ENCODE results near the gene GPN2. TPM values are rescaled to one million over a fixed set of nuclear protein-coding genes. Genes with fewer than 3 reads are reported as not detected.

GPN2 gene
- total RNA-seq, 6 experiments from 2014 or later, result 5.6 to 18.3 (median 15.3) TPM

DNA sequence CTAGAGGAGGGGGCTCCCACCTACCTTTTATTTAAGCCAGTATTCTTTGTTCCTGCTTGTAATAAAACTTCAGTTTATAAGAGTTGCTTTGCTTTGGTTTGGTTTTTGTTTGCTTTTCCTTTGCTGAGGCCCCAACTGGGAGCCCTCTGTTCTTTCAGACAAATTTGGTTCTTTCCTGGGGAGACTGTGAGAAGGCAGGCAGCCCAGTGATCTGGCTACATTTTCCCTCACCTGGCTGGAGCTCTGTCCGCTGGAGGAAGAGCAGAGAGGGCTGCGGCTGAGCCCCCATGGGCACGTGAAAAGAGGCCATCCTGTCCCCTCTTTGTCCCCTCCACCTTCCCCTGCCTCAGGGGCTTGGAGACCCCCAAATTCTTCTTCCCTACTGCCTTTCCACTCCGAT is 34.4 kb downstream of the GPN2 start:
- TF ChIP-seq, protein P1, sequence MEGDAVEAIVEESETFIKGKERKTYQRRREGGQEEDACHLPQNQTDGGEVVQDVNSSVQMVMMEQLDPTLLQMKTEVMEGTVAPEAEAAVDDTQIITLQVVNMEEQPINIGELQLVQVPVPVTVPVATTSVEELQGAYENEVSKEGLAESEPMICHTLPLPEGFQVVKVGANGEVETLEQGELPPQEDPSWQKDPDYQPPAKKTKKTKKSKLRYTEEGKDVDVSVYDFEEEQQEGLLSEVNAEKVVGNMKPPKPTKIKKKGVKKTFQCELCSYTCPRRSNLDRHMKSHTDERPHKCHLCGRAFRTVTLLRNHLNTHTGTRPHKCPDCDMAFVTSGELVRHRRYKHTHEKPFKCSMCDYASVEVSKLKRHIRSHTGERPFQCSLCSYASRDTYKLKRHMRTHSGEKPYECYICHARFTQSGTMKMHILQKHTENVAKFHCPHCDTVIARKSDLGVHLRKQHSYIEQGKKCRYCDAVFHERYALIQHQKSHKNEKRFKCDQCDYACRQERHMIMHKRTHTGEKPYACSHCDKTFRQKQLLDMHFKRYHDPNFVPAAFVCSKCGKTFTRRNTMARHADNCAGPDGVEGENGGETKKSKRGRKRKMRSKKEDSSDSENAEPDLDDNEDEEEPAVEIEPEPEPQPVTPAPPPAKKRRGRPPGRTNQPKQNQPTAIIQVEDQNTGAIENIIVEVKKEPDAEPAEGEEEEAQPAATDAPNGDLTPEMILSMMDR (IDR thresholded peaks at IDR 0.05), result no peak
- Histone ChIP-seq H3K4me1 (no peaks in the 10 kb centered on the region), H3K9me3 (no peaks in the 10 kb centered on the region), H3K4me3 (no peak overlapping the region), H3K36me3 (peaks cover 0 to 27% (median 13%) of the 10 kb centered on the region in 4 donors), H3K27me3 (no peaks in the 10 kb centered on the region), H3K27ac (no peak overlapping the region)
- no peak for DNase-seq
- WGBS (ENCODE audit: insufficient coverage, low coverage, low lambda C conversion rate, missing lambda C conversion rate), result no CpG with 5 or more reads among the region's 4 CpGs
- intact Hi-C loops (cut with DNase I), result no loop called here
- no peak for ATAC-seq

DNA sequence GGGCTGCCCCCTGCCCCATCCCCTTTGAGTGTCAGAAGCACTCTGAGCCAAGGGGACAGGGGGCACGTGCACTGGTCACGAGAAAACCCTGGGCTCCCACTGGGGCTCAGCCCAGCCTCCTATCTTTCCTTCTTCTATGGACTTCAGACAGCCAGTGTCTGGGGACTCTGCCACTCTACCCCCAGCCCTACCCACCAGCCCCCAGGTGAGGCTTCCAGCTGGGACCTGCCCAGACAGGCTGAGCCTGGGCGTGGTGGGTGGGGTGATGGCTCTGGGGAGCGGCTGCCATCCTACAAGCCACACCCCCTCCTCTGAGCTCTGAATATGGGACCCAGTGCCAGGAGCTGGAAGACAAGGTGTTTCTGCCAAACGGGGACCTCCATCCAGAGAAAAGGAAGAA is 35.2 kb downstream of the GPN2 start:
- Histone ChIP-seq H3K27me3 (no peaks in the 10 kb centered on the region), H3K9me3 (no peaks in the 10 kb centered on the region), H3K4me1 (peaks cover 0 to 2% (median 0%) of the 10 kb centered on the region in 4 donors), H3K4me3 (no peak overlapping the region), H3K36me3 (peaks cover 0 to 34% (median 16%) of the 10 kb centered on the region in 4 donors), H3K27ac (no peak overlapping the region)
- no CpG with 5 or more reads among the region's 5 CpGs for WGBS (ENCODE audit: insufficient coverage, low coverage, low lambda C conversion rate, missing lambda C conversion rate)
- ATAC-seq, result no peak
- intact Hi-C loops (cut with DNase I), result loop anchor here in 1 of 2 donors (5.0 kb wide), 1 partner anchor 32 kb away; no protein-coding TSS in a partner anchor
- no peak for DNase-seq
- TF ChIP-seq POLR2A (IDR thresholded peaks at IDR 0.05), result no peak
- TF ChIP-seq, protein P1 (IDR thresholded peaks at IDR 0.05), result no peak

DNA sequence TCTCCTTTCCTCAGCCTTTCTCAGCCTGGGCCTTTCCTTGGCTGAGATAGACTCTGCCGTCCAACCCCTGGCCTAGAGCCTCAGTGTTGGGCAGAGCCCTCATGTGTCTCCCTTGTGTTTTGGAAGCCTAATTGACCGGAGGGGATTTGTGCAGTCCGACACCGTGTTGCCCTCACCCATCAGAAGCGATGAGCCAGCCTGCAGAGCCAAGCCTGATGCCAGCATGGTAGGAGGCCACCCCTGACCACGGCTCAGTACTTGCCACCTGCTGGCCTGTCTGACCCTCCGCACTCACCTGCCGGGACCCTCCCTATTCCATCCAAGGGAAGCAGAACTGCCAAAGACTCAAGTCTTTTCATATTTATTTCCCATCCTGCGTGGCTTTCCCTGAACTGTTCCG is 36.5 kb downstream of the GPN2 start:
- 80% methylated on average over 1 of the region's 10 CpGs for WGBS (ENCODE audit: insufficient coverage, low coverage, low lambda C conversion rate, missing lambda C conversion rate)
- intact Hi-C loops (cut with DNase I), result loop anchor here in 1 of 2 donors (5.0 kb wide), 1 partner anchor 34 kb away; no protein-coding TSS in a partner anchor
- peaks cover 0 to 14% (median 0%) of the 10 kb centered on the region in 4 donors for H3K4me1 ChIP-seq
- H3K36me3 ChIP-seq, result peaks cover 0 to 36% (median 17%) of the 10 kb centered on the region in 4 donors
- TF ChIP-seq, protein P1 (IDR thresholded peaks at IDR 0.05), result no peak
- no peak for TF ChIP-seq POLR2A (IDR thresholded peaks at IDR 0.05)
- ATAC-seq, result no peak
- no peak overlapping the region for H3K27ac ChIP-seq
- no peaks in the 10 kb centered on the region for H3K27me3 ChIP-seq
- DNase-seq, result no peak
- H3K4me3 ChIP-seq, result no peak overlapping the region
- H3K9me3 ChIP-seq, result no peaks in the 10 kb centered on the region

GRCh38 chr1:26853156-26853555 is 36.9 kb downstream of the GPN2 start:
- H3K4me1 ChIP-seq, result peaks cover 0 to 14% (median 0%) of the 10 kb centered on the region in 4 donors
- H3K27me3 ChIP-seq, result no peaks in the 10 kb centered on the region
- intact Hi-C loops (cut with DNase I), result loop anchor here in 1 of 2 donors (5.0 kb wide), 1 partner anchor 34 kb away; no protein-coding TSS in a partner anchor
- ATAC-seq (peak; percentile 69 to 90 (median 87)), DNase-seq (peak; percentile 84 to 90 (median 86))
- no peak for TF ChIP-seq POLR2A (IDR thresholded peaks at IDR 0.05)
- TF ChIP-seq, protein P1 (IDR thresholded peaks at IDR 0.05), result peak; percentile 81 to 90 (median 86)
- H3K4me3 ChIP-seq, result no peak overlapping the region
- no peaks in the 10 kb centered on the region for H3K9me3 ChIP-seq
- H3K36me3 ChIP-seq, result peaks cover 0 to 36% (median 17%) of the 10 kb centered on the region in 4 donors
- H3K27ac ChIP-seq, result no peak overlapping the region
- WGBS (ENCODE audit: insufficient coverage, low coverage, low lambda C conversion rate, missing lambda C conversion rate), result 32% methylated on average over 2 of the region's 3 CpGs

Measured in right lobe of liver (tissue), 6 donors.